DOHH2 (cell line): ENCODE results near the gene NCKIPSD.

Experiments
- H3F3A ChIP-seq: fragments of 200-600 bp; sonication (generic), shearing (Covaris generic); 2 replicates; pipeline ENCODE4 v1.6.0; 2016; ENCODE audit warnings: antibody characterized with exemption, mild to moderate bottlenecking; ENCODE audit not compliant: control insufficient read depth, insufficient read depth
- H3K27ac ChIP-seq: fragments of 200-600 bp; sonication (generic); 2 replicates; pipeline ENCODE4 v1.5.1; 2014; ENCODE audit warnings: low read depth, mild to moderate bottlenecking, low read length, moderate library complexity
- H3K27me3 ChIP-seq: fragments of 200-600 bp; sonication (generic); 2 replicates; pipeline ENCODE4 v1.6.1; 2014; ENCODE audit warnings: mild to moderate bottlenecking, low read length, mixed read lengths; ENCODE audit not compliant: control insufficient read depth
- H3K36me3 ChIP-seq: fragments of 200-600 bp; sonication (generic); 2 replicates; pipeline ENCODE4 v1.6.1; 2014; ENCODE audit warnings: mild to moderate bottlenecking, low read length, moderate library complexity, mixed read lengths; ENCODE audit not compliant: control insufficient read depth
- H3K4me1 ChIP-seq: fragments of 200-600 bp; sonication (generic); 2 replicates; pipeline ENCODE4 v1.6.1; 2014; ENCODE audit warnings: mild to moderate bottlenecking, low read length, mixed read lengths; ENCODE audit not compliant: control insufficient read depth
- H3K4me2 ChIP-seq: fragments of 200-600 bp; sonication (generic); 2 replicates; pipeline ENCODE4 v1.6.0; 2014; ENCODE audit warnings: mild to moderate bottlenecking, low read length, moderate library complexity
- H3K4me3 ChIP-seq: fragments of 200-600 bp; sonication (generic); 2 replicates; pipeline ENCODE4 v1.5.1; 2014; ENCODE audit warnings: mild to moderate bottlenecking, low read length, mixed read lengths
- H3K79me2 ChIP-seq: fragments of 200-600 bp; sonication (generic); 2 replicates; pipeline ENCODE4 v1.6.1; 2014; ENCODE audit warnings: mild to moderate bottlenecking, low read length, mixed read lengths; ENCODE audit not compliant: control insufficient read depth
- H3K9me2 ChIP-seq: fragments of 200-600 bp; sonication (generic); replicated peaks from 2 replicates; pipeline ENCODE4 v1.6.1; 2014; ENCODE audit warnings: mild to moderate bottlenecking, low read length, mixed read lengths; ENCODE audit not compliant: control insufficient read depth
- H3K9me3 ChIP-seq: fragments of 200-600 bp; sonication (generic); 2 replicates; pipeline ENCODE4 v1.6.1; 2014; ENCODE audit warnings: antibody characterized with exemption, low read length, mixed read lengths; ENCODE audit not compliant: control insufficient read depth, insufficient read depth
- H4K20me1 ChIP-seq: fragments of 200-600 bp; sonication (generic); 2 replicates; pipeline ENCODE4 v1.6.0; 2014; ENCODE audit warnings: low read depth, mild to moderate bottlenecking, antibody characterized with exemption, low read length, moderate library complexity; ENCODE audit not compliant: control insufficient read depth, insufficient read depth
- CTCF ChIP-seq: fragments of 200-600 bp; sonication (generic); IDR thresholded peaks from one replicate; pipeline ENCODE4 v1.5.1; 2014; ENCODE audit warnings: antibody characterized with exemption, mild to moderate bottlenecking, low read depth, low read length; ENCODE audit not compliant: poor library complexity, severe bottlenecking
- EZH2phosphoT487 ChIP-seq: fragments of 200-600 bp; sonication (generic); IDR thresholded peaks from 2 replicates; pipeline ENCODE4 v1.6.1; 2017; ENCODE audit warnings: borderline replicate concordance, mild to moderate bottlenecking, antibody characterized with exemption, low read length, moderate library complexity, mixed read lengths

Gene NCKIPSD

GRCh38 chr3:48702320-48702920 is 16.7 kb upstream of the NCKIPSD start:
- Histone ChIP-seq H3K27ac (no peak overlapping the region), H3K36me3 (peaks cover 38% of the 10 kb centered on the region), H3F3A (no peaks in the 10 kb centered on the region), H3K79me2 (peaks cover 94% of the 10 kb centered on the region), H3K4me2 (no peak overlapping the region), H3K4me1 (no peaks in the 10 kb centered on the region), H3K9me3 (no peaks in the 10 kb centered on the region), H3K4me3 (no peak overlapping the region), H3K9me2 (no peaks in the 10 kb centered on the region), H4K20me1 (0 out of 2 replicates have a peak, but pooled peaks cover 9% of the 10 kb centered on the region), H3K27me3 (no peaks in the 10 kb centered on the region)
- TF ChIP-seq EZH2phosphoT487 (no peak), CTCF (no peak)

- Histone ChIP-seq H3K27ac (no peak overlapping the region), H3K9me3 (no peaks in the 10 kb centered on the region), H4K20me1 (peaks cover 14% of the 10 kb centered on the region; the same call in 1 of the 2 replicates), H3K27me3 (no peaks in the 10 kb centered on the region), H3K9me2 (no peaks in the 10 kb centered on the region), H3K4me2 (no peak overlapping the region), H3K4me3 (no peak overlapping the region), H3F3A (no peaks in the 10 kb centered on the region), H3K4me1 (no peaks in the 10 kb centered on the region), H3K36me3 (peaks cover 33% of the 10 kb centered on the region), H3K79me2 (peaks cover 93% of the 10 kb centered on the region)
- TF ChIP-seq CTCF = no peak
- no peak for TF ChIP-seq EZH2phosphoT487
Measured at GRCh38 chr3:48700731-48701405, 15.2 kb upstream of the NCKIPSD start.

- H3K4me1 ChIP-seq = no peaks in the 10 kb centered on the region
- H3K79me2 ChIP-seq = peaks cover 84% of the 10 kb centered on the region
- no peaks in the 10 kb centered on the region for H3F3A ChIP-seq
- TF ChIP-seq CTCF (no peak), EZH2phosphoT487 (no peak)
- no peak overlapping the region for H3K4me3 ChIP-seq
- H3K9me3 ChIP-seq = no peaks in the 10 kb centered on the region
- no peak overlapping the region for H3K4me2 ChIP-seq
- peaks cover 48% of the 10 kb centered on the region for H3K36me3 ChIP-seq
- no peaks in the 10 kb centered on the region for H3K27me3 ChIP-seq
- peaks cover 14% of the 10 kb centered on the region; the same call in 1 of the 2 replicates for H4K20me1 ChIP-seq
- no peak overlapping the region for H3K27ac ChIP-seq
- H3K9me2 ChIP-seq = no peaks in the 10 kb centered on the region
Measured at GRCh38 chr3:48698891-48699290, 13.2 kb upstream of the NCKIPSD start.
